ENCODE results near the gene ARL11. TPM values are rescaled to one million over a fixed set of nuclear protein-coding genes. Genes with fewer than 3 reads are reported as not detected.

Gene ARL11
- total RNA-seq, 1 donor from 2014 or later: 0.89 TPM

DNA sequence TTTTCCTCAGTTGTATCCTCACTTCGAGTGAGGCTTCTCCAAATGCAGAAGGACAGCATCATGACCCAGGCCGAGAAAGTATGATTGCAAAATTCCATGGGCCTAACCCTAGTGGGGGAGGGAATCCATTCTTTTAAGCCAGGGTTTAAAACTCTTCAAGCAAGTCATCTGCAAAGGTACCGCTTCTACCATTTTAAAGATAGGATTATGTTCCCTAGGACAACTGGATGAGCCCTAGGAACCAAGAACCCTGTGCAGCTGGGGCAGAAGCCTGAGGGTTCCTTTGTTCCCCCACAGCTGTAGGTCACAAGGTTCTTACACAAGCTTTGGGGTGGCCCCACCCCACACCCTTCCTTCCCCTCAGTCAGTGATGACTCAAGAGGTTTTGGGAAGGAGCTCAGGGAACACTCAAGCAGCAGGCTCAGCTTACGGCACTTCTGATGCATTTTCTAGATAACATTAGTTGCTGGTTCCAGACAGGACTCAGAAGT is 13.5 kb downstream of the ARL11 start:
- H3K36me3 Mint-ChIP-seq (ENCODE audit: low read depth): no peaks in the 10 kb centered on the region
- H3K9me3 Mint-ChIP-seq: no peaks in the 10 kb centered on the region
- H3K4me1 Mint-ChIP-seq (ENCODE audit: low read depth): peaks cover 5% of the 10 kb centered on the region
- no peak overlapping the region for H3K27ac Mint-ChIP-seq
- no peaks in the 10 kb centered on the region for H3K27me3 Mint-ChIP-seq (ENCODE audit: low read depth)
- intact Hi-C loops (cut with micrococcal nuclease): no loop called here
- no peak overlapping the region for H3K4me3 Mint-ChIP-seq (ENCODE audit: low read depth)
- no peak for DNase-seq (ENCODE audit: low spot score)

DNA sequence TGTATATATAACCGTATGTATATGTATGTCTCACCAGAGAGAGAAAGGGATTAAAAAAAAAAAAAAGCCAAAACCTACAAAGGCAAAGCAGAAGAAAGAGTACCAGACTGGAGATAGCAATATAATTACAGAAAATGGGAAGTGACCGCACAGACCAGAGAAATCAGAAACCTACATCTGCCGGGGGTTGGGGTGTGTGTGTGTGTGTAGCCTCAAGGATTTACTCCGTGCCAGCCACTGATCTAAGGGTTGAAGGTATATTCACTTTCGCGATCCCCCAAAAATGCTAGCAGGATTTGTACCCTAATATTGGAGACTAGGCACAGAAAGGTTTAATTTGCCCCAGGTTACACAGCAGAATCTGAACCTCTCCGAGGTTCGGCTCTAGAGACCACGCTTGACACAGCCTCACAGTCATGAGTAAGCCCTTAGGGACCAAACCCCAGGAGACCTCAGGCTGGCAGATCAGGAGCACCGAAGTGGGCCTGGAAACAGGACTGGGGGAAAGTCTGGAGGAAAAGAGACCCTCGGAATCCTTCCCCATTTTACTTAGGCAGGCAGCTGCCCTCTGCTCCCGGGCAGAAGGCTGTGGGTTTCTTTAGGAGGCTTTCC is 14.8 kb downstream of the ARL11 start:
- H3K27ac Mint-ChIP-seq: no peak overlapping the region
- no peaks in the 10 kb centered on the region for H3K36me3 Mint-ChIP-seq (ENCODE audit: low read depth)
- H3K27me3 Mint-ChIP-seq (ENCODE audit: low read depth): no peaks in the 10 kb centered on the region
- intact Hi-C loops (cut with micrococcal nuclease): no loop called here
- no peak overlapping the region for H3K4me3 Mint-ChIP-seq (ENCODE audit: low read depth)
- no peak for DNase-seq (ENCODE audit: low spot score)
- no peaks in the 10 kb centered on the region for H3K9me3 Mint-ChIP-seq
- peaks cover 5% of the 10 kb centered on the region for H3K4me1 Mint-ChIP-seq (ENCODE audit: low read depth)

DNA sequence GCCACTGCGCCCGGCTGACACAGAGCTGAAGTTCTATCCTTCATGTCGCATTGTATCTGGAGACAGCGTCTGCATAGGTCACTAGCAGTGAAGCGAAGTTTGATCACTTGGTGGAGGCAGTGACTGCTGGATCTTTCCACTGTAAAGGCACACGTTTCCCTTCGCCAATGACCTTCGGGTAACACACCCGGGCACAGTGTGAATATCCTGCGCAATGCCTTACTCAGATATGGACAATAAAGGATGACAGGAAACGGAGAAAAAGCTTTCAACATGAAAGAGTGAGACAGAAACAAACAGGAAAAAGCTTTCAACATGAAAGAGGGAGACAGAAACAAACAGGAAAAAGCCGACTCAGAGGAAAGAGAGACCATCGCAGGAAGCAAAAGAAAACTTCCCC is 17.1 kb downstream of the ARL11 start:
- Mint-ChIP-seq H3K4me3 (ENCODE audit: low read depth) (no peak overlapping the region), H3K36me3 (ENCODE audit: low read depth) (no peaks in the 10 kb centered on the region), H3K27me3 (ENCODE audit: low read depth) (no peaks in the 10 kb centered on the region), H3K4me1 (ENCODE audit: low read depth) (peaks cover 5% of the 10 kb centered on the region), H3K27ac (no peak overlapping the region), H3K9me3 (no peaks in the 10 kb centered on the region)
- intact Hi-C loops (cut with micrococcal nuclease): no loop called here
- no peak for DNase-seq (ENCODE audit: low spot score)

DNA sequence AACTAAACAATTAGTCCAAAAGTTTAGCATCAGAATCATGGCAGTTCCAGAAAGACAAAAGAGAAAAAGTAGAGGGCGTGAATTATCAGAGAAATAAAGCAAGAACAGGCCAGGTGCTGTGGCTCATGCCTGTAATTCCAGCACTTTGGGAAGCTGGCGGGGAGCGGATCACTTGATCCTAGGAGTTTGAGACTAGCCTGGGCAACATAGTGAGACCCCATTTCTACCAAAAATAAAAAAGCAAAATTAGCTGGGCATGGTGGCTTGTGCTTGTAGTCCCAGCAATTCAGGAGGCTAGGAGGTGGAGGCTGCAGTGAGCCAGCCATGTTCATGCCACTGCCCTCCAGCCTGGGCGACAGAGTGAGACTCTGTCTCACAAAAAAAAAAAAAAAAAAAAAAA is 18.4 kb downstream of the ARL11 start:
- Mint-ChIP-seq H3K27me3 (ENCODE audit: low read depth) (no peaks in the 10 kb centered on the region), H3K9me3 (no peaks in the 10 kb centered on the region), H3K27ac (no peak overlapping the region), H3K4me3 (ENCODE audit: low read depth) (no peak overlapping the region), H3K4me1 (ENCODE audit: low read depth) (peaks cover 5% of the 10 kb centered on the region), H3K36me3 (ENCODE audit: low read depth) (no peaks in the 10 kb centered on the region)
- intact Hi-C loops (cut with micrococcal nuclease): no loop called here
- no peak for DNase-seq (ENCODE audit: low spot score)

DNA sequence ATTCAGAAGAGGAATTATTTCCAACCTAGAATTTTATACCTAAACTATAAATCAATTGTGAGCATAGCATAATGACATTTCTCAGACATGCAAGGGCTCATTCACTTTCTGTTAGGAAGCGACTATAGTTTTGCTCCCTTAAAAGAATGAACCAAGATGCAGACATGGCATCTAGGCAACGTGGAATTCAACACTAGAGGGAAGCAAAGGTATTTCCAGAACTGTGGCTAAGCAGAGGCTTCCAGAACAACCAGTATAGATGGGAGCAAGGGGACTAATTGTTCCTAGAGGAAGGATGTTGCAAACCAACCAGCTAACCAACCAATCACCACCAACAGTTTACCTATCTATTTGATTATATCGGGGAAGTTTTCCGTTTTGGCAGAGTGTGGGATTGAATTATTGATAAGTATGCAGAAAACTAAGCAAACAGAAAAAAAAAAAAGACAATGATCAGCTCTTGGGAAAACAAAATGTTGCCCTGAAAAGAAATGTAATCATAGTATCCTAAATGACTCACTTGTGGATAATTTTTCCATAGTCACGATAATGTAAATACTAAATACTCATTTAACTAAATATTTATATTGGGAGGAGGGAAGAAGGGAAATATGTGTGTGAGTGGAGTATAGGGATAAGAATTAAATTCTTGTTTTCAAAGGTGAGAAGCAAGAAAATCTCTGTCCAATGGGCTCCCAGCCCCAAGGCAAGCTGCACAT is 21.1 kb downstream of the ARL11 start:
- intact Hi-C loops (cut with micrococcal nuclease): loop anchor here (1.0 kb wide), 1 partner anchor 198 kb away; no protein-coding TSS in a partner anchor
- H3K27ac Mint-ChIP-seq: no peak overlapping the region
- H3K36me3 Mint-ChIP-seq (ENCODE audit: low read depth): no peaks in the 10 kb centered on the region
- no peaks in the 10 kb centered on the region for H3K27me3 Mint-ChIP-seq (ENCODE audit: low read depth)
- peaks cover 6% of the 10 kb centered on the region for H3K4me1 Mint-ChIP-seq (ENCODE audit: low read depth)
- DNase-seq (ENCODE audit: low spot score): no peak
- no peak overlapping the region for H3K4me3 Mint-ChIP-seq (ENCODE audit: low read depth)
- no peaks in the 10 kb centered on the region for H3K9me3 Mint-ChIP-seq

DNA sequence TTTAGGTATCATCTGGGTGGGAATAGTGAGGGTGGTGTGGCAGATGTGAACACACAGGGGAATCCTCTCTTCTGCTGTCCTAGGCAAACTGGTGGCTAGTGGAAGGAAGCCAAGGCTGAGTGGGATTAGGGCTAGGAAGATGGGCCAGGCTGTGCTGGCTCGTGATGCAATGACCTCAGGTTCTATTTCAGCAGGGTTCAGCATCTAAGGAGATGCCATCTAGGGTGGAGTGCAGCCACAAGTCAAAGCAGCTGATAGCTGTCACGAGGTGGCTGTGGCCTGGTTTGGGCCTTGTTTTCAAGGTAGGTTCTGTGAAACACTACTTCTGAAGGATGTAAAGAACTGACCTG is 21.6 kb downstream of the ARL11 start:
- H3K27ac Mint-ChIP-seq: no peak overlapping the region
- DNase-seq (ENCODE audit: low spot score): no peak
- H3K4me1 Mint-ChIP-seq (ENCODE audit: low read depth): peaks cover 6% of the 10 kb centered on the region
- H3K27me3 Mint-ChIP-seq (ENCODE audit: low read depth): no peaks in the 10 kb centered on the region
- intact Hi-C loops (cut with micrococcal nuclease): loop anchor here (1.0 kb wide), 1 partner anchor 197 kb away; no protein-coding TSS in a partner anchor
- no peaks in the 10 kb centered on the region for H3K36me3 Mint-ChIP-seq (ENCODE audit: low read depth)
- no peaks in the 10 kb centered on the region for H3K9me3 Mint-ChIP-seq
- no peak overlapping the region for H3K4me3 Mint-ChIP-seq (ENCODE audit: low read depth)

DNA sequence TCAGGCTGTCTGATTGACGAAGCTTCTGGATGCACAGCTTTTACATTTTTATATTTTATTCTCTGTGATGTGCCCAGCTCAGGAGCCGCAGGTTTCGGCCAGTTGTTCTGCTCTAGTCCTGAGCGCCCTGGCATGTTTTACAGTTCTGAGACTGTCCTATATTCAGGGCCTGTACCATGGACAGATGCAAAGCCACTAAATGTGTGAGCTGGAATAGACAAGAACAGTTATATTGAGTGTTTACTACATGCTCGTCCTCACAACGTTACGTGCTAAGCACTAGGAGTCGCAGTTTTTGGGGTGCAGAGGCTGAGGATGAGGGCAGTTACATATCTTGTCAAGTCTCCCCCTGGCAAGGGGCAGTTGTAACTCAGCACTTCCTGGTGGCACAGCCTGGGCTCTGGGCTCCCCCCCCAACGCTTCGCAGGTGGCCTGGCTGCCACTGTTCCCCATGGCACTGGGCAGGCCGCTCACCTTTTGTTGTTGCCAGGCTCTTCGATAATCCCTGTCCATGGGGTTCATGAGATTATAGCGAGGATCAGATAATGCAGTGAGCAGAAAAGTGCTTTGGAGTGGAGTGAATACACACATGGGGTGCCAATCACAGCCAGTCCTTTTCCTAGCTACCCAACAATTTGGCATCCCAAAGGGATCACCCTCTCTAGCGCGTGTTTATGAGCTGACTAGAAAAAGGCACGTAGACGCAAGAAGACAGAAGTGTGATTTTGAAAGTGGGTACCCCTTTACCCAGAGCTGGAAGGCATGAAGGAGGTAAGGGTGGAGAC is 23.5 kb downstream of the ARL11 start:
- H3K9me3 Mint-ChIP-seq: no peaks in the 10 kb centered on the region
- no peak for DNase-seq (ENCODE audit: low spot score)
- peaks cover 2% of the 10 kb centered on the region for H3K4me1 Mint-ChIP-seq (ENCODE audit: low read depth)
- H3K27me3 Mint-ChIP-seq (ENCODE audit: low read depth): no peaks in the 10 kb centered on the region
- intact Hi-C loops (cut with micrococcal nuclease): loop anchor here (1.0 kb wide), 1 partner anchor 197 kb away; no protein-coding TSS in a partner anchor
- no peak overlapping the region for H3K27ac Mint-ChIP-seq
- no peaks in the 10 kb centered on the region for H3K36me3 Mint-ChIP-seq (ENCODE audit: low read depth)
- no peak overlapping the region for H3K4me3 Mint-ChIP-seq (ENCODE audit: low read depth)

DNA sequence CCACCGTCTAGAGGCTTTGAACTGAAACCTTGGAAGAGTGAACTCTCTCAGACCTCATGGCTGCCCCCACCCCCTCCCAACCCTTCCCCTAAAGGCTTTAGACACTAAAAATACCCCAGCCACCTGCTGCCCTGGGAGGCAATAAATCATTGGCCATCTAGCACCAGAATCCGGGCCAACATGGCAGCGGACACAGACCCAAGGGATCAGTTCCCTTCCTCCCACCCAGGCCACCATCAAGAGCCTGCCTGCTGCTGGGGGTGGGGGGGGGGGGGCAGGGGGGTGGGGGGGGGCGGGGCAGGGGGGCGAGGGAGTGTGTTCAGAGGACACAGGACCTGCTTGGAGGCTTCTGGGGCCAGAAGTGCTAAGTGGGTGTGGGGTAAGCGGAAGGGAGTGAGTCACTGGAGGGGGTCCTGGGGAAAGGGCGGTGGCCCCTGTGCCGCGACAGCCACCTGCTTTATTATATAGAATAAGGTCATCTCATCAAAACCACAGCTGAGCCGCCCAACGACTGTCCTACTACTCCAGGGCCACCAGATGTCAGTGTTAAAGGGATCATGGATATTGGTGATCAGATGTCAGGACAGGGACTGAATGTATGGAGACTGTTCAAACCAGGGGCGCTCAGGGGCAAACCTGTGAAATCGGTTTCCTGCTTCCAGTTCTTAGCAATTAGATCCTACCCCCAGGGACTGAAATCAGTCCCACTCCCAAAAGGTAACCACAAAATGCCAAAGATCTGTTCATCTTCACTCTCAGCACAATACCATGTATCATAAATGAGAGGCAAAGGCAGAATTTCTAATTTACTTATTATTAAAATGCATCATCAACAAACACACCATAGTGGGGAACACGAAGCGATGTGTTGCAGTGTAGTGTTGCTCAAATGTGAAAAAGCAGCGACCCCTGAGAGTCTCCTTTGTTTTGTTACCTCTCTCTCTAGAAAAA is 24.3 kb downstream of the ARL11 start:
- Mint-ChIP-seq H3K4me1 (ENCODE audit: low read depth) (peaks cover 2% of the 10 kb centered on the region), H3K27me3 (ENCODE audit: low read depth) (no peaks in the 10 kb centered on the region), H3K4me3 (ENCODE audit: low read depth) (no peak overlapping the region), H3K9me3 (no peaks in the 10 kb centered on the region), H3K36me3 (ENCODE audit: low read depth) (no peaks in the 10 kb centered on the region), H3K27ac (no peak overlapping the region)
- no peak for DNase-seq (ENCODE audit: low spot score)
- intact Hi-C loops (cut with micrococcal nuclease): loop anchor here (1.0 kb wide), 1 partner anchor 196 kb away; no protein-coding TSS in a partner anchor

DNA sequence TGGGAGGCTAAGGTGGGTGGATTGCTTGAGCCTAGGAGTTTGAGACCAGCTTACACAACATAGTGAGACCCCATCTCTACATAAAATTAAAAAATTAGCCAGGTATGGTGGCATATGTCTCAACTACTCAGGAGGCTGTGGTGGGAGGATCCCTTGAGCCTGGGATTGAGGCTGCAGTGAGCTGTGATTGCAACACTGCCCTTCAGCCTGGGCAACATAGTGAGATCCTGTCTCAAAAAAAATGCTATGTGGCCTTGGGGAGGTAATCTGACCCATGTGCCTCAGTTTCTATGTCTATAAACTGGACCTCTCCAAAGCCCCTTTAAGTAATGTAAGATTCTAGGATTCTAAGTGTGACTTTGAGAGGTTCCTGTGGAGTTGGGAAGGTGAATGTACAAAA is 25.2 kb downstream of the ARL11 start:
- H3K9me3 Mint-ChIP-seq: no peaks in the 10 kb centered on the region
- no peak overlapping the region for H3K4me3 Mint-ChIP-seq (ENCODE audit: low read depth)
- intact Hi-C loops (cut with micrococcal nuclease): no loop called here
- H3K27me3 Mint-ChIP-seq (ENCODE audit: low read depth): no peaks in the 10 kb centered on the region
- peaks cover 2% of the 10 kb centered on the region for H3K4me1 Mint-ChIP-seq (ENCODE audit: low read depth)
- H3K36me3 Mint-ChIP-seq (ENCODE audit: low read depth): no peaks in the 10 kb centered on the region
- H3K27ac Mint-ChIP-seq: no peak overlapping the region
- DNase-seq (ENCODE audit: low spot score): no peak

DNA sequence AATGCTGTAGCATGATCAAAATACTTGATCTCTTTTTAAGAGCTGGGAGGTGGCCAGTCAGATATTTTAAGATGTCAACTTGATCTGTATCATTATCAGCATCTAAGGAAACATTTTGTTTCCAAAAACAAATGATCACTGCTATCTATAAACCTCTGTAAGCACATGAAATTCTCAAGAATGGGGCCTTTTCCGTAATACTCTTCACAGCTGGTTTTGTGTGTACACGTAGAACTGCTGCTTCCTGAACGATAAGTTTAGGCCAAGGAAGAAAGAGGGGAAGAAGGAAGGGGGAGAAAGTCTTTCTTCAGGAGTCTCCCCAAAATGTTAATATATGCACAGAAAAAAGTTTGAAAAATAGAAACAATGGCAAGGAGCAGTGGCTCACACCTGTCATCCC is 25.7 kb downstream of the ARL11 start:
- Mint-ChIP-seq H3K27me3 (ENCODE audit: low read depth) (no peaks in the 10 kb centered on the region), H3K4me1 (ENCODE audit: low read depth) (peaks cover 2% of the 10 kb centered on the region), H3K4me3 (ENCODE audit: low read depth) (no peak overlapping the region), H3K36me3 (ENCODE audit: low read depth) (peaks cover 4% of the 10 kb centered on the region), H3K27ac (no peak overlapping the region), H3K9me3 (no peaks in the 10 kb centered on the region)
- no peak for DNase-seq (ENCODE audit: low spot score)
- intact Hi-C loops (cut with micrococcal nuclease): no loop called here

DNA sequence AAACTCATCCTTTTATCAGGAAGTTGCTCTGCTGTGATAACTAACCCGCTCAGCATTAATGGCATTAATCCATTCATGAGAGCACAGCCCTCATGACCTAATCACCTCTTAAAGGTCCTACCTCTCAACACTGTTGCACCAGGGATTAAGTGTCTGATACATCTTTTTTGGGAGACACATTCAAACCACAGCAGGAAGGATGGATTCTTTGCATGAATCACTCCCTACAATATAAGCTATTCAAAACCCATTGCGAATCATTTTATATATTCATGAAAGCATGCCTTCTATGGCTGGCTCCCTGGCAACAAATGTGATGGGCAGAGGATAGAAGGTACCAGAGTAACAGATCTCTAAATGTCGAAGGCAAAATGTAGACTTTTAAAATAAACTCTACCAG is 27.6 kb downstream of the ARL11 start:
- intact Hi-C loops (cut with micrococcal nuclease): no loop called here
- H3K4me1 Mint-ChIP-seq (ENCODE audit: low read depth): peaks cover 2% of the 10 kb centered on the region
- no peak for DNase-seq (ENCODE audit: low spot score)
- no peak overlapping the region for H3K4me3 Mint-ChIP-seq (ENCODE audit: low read depth)
- no peaks in the 10 kb centered on the region for H3K27me3 Mint-ChIP-seq (ENCODE audit: low read depth)
- no peaks in the 10 kb centered on the region for H3K9me3 Mint-ChIP-seq
- H3K27ac Mint-ChIP-seq: no peak overlapping the region
- H3K36me3 Mint-ChIP-seq (ENCODE audit: low read depth): peaks cover 9% of the 10 kb centered on the region

DNA sequence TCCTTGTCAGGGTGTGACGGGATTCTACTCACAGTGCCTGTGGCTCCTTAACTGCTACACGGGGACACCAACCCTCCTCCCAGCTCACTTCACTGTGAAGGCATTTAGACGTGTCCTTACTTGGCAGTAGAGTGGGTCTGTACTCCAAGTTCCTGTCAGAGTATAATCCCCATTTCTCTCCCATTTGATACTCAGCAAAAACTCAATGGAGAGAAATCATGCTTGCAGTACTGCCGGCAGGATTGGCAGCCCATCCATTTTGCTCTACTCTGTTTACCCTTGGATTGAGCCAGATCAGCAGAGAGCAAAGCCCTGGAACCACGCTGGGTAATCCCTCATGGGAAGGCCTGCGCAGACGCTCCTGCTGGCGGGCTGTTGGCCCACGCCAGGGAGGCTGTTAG is 28.9 kb downstream of the ARL11 start:
- Mint-ChIP-seq H3K9me3 (no peaks in the 10 kb centered on the region), H3K4me1 (ENCODE audit: low read depth) (peaks cover 2% of the 10 kb centered on the region), H3K27ac (no peak overlapping the region), H3K36me3 (ENCODE audit: low read depth) (peaks cover 17% of the 10 kb centered on the region), H3K27me3 (ENCODE audit: low read depth) (no peaks in the 10 kb centered on the region), H3K4me3 (ENCODE audit: low read depth) (no peak overlapping the region)
- intact Hi-C loops (cut with micrococcal nuclease): no loop called here
- no peak for DNase-seq (ENCODE audit: low spot score)

Measured in activated T-helper 2 cell treated with anti-CD3 and anti-CD28 coated beads, Interferon-gamma antibody, Interleukin-2, Interleukin-4, amounts not matched to agents 10 μg/mL and 5 μg/mL and 100 μg/mL, durations not matched to agents 14 hours and 24 hours and 36 hours (primary cell).